Uterus (tissue), 4 donors: Measurements from ENCODE around the gene C15orf61. TPM values are rescaled to one million over a fixed set of nuclear protein-coding genes. Genes with fewer than 3 reads are reported as not detected.

Experiments
- DNase-seq, 2 donors: peaks; one replicate each; pipeline ENCODE4 v3.0.0-alpha.2; 2019 to 2020
- H3K27ac ChIP-seq, 2 donors: fragments of 200-600 bp; sonication (generic); 1 replicate in 1 of 2; 2 replicates in 1 of 2; pipeline ENCODE4 v1.5.1; 2016 to 2018
- H3K27me3 ChIP-seq, 2 donors: fragments of 200-600 bp; sonication (generic); one replicate each; pipeline ENCODE4 v1.5.1; 2018 to 2019; ENCODE audit warnings: control low read depth in 1 of 2
- H3K36me3 ChIP-seq, 2 donors: fragments of 200-600 bp; sonication (generic); one replicate each; pipeline ENCODE4 v1.5.1; 2019; ENCODE audit warnings: control low read depth in 1 of 2
- H3K4me1 ChIP-seq, 2 donors: fragments of 200-600 bp; sonication (generic); one replicate each; pipeline ENCODE4 v1.5.1; 2018 to 2019; ENCODE audit warnings: control low read depth in 1 of 2
- H3K4me3 ChIP-seq, 2 donors: fragments of 200-600 bp; sonication (generic); 1 replicate in 1 of 2; 2 replicates in 1 of 2; pipeline ENCODE4 v1.5.1; 2018 to 2019; ENCODE audit warnings: mild to moderate bottlenecking in 1 of 2
- H3K9me3 ChIP-seq, 2 donors: fragments of 200-600 bp; sonication (generic); one replicate each; pipeline ENCODE4 v1.5.1; 2019; ENCODE audit warnings: control low read depth in 1 of 2
- CTCF ChIP-seq, 4 experiments: fragments of 200-600 bp in 2 of 4; fragments of 450-650 bp in 2 of 4; sonication (generic) in 2 of 4; IDR thresholded peaks; one replicate each; pipeline ENCODE4 v1.5.1; 2016 to 2019; ENCODE audit warnings: antibody characterized with exemption in 4 of 4, mild to moderate bottlenecking in 2 of 4, moderate library complexity in 1 of 4
- POLR2A ChIP-seq, 2 donors: fragments of 450-650 bp; IDR thresholded peaks; one replicate each; pipeline ENCODE4 v1.6.1; 2016; ENCODE audit warnings: antibody characterized with exemption in 2 of 2, mild to moderate bottlenecking in 1 of 2, moderate library complexity in 1 of 2
- intact Hi-C: fragments of 100-400 bp; cut with DNase I; formaldehyde crosslinking; loops from one replicate; pipeline ENCODE4 v1.15.1; 2023; ENCODE audit warnings: low total_unique reads
- total RNA-seq, 4 donors: library from RNA; depleted of rRNA in 3 of 4; stranded (reverse); fragments of >200 nt in 3 of 4; gene quantifications; one replicate each; pipeline versions ENCODE4 v1.1.0 to v1.2.4, GENCODE V29; 2014 to 2023
- donor health status: DM: yes; HTN: yes; CAD: no.

C15orf61 gene
- total RNA-seq, 4 donors from 2014 or later: 0.51 to 11.5 (median 4.9) TPM

- intact Hi-C loops: no loop called here
- TF ChIP-seq CTCF (IDR thresholded peaks at IDR 0.05): no peak
- no peak for TF ChIP-seq POLR2A (IDR thresholded peaks at IDR 0.05)
- H3K9me3 ChIP-seq: no peaks in the 10 kb centered on the region
Measured at GRCh38 chr15:67481680-67482079, 39.3 kb upstream of the C15orf61 start.

DNA sequence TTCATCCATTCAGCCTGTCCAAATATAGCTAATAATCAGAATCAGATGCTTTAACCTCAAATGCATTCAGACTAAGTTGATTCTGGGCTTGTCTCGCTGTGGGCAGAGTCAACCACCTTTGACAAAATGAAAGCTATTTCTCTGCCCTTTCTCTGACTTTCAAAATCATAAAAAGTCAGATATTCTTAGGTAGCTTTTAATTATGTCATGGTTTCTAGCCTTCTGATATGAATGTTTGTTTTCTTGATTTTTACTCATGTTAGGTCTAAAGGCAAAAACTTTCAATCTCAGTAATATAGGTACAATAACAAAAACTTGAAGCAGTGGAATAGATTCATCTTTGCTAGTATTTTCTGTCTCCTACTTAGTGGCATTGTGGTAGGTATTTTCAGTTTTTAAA lies 25.3 kb upstream of the C15orf61 start:
- Histone ChIP-seq H3K4me3 (no peak overlapping the region), H3K27ac (no peak overlapping the region), H3K36me3 (no peaks in the 10 kb centered on the region), H3K4me1 (no peaks in the 10 kb centered on the region), H3K9me3 (no peaks in the 10 kb centered on the region), H3K27me3 (no peaks in the 10 kb centered on the region)
- intact Hi-C loops: no loop called here
- no peak for DNase-seq
- TF ChIP-seq CTCF (IDR thresholded peaks at IDR 0.05) (no peak), POLR2A (IDR thresholded peaks at IDR 0.05) (no peak)

More at GRCh38 chr15:67481680-67482079, 39.3 kb upstream of the C15orf61 start:
- Histone ChIP-seq H3K27me3 (no peaks in the 10 kb centered on the region), H3K4me3 (no peak overlapping the region), H3K27ac (no peak overlapping the region), H3K4me1 (no peaks in the 10 kb centered on the region), H3K36me3 (no peaks in the 10 kb centered on the region)
- DNase-seq: no peak

GRCh38 chr15:67501177-67501835 lies 19.6 kb upstream of the C15orf61 start:
- Histone ChIP-seq H3K27ac (peak overlapping the region in 1 of 2 donors; percentile 2), H3K4me3 (no peak overlapping the region), H3K27me3 (no peaks in the 10 kb centered on the region), H3K4me1 (no peaks in the 10 kb centered on the region), H3K36me3 (no peaks in the 10 kb centered on the region), H3K9me3 (no peaks in the 10 kb centered on the region)
- no peak for DNase-seq
- no peak for TF ChIP-seq POLR2A (IDR thresholded peaks at IDR 0.05)
- peak; percentile 11 to 36 (median 28) for TF ChIP-seq CTCF (IDR thresholded peaks at IDR 0.05)
- intact Hi-C loops: no loop called here

GRCh38 chr15:67501836-67502461 lies 19.0 kb upstream of the C15orf61 start:
- peak overlapping the region in 1 of 2 donors; percentile 2 for H3K27ac ChIP-seq
- DNase-seq: no peak

More at GRCh38 chr15:67501836-67502461, 19.0 kb upstream of the C15orf61 start:
- intact Hi-C loops: no loop called here
- Histone ChIP-seq H3K27me3 (no peaks in the 10 kb centered on the region), H3K4me3 (no peak overlapping the region), H3K9me3 (no peaks in the 10 kb centered on the region), H3K4me1 (no peaks in the 10 kb centered on the region), H3K36me3 (no peaks in the 10 kb centered on the region)
- TF ChIP-seq POLR2A (IDR thresholded peaks at IDR 0.05) (no peak), CTCF (IDR thresholded peaks at IDR 0.05) (no peak)
